NK-92 treated with Interleukin-12 subunit alpha and Interleukin-12 subunit beta, amount 100 ng/mL, for 24 hours (cell line): Measurements from ENCODE around the gene RAPGEF6.
"Not testable (repeated sequence)": the region's sequence is repeated elsewhere in the genome, so short reads cannot be mapped to it uniquely, and the experiment has no call there.

Experiments
- DNase-seq: peaks from one replicate; lab custom pipeline; 2025; lab: John Stamatoyannopoulos, UW

RAPGEF6 gene

GRCh38 chr5:131608597-131608996 lies 26.4 kb downstream of the RAPGEF6 start:
- no peak for DNase-seq

DNA sequence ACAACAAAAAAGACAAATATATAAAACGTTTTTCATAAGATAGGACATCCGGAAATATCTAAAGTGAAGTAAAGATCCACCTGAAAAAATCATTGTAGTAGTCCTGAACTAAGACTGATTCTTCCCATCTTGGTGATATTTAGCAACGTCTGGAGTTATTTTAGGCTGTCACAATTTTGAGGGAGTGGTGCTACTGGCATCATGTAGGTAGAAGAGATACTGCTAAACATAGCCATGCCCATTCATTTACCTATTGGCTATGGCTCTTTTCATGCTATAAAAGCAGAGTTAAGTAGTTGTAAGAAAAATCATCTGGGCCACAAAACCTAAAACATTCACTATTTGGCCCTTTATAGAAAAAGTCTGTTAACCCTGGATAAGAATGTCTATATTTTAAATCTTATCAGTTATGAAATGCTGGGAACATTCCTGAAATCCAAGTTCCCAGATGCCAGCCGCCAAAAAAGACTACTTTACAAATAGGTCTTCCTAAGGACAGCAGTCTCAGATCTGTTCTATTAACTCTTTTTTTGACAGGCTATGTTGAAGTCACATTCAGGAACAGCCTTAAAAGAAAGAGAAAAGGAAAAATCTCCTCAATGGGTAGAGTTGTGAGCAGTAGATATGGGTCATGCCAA lies 27.0 kb downstream of the RAPGEF6 start:
- DNase-seq: no peak

DNA sequence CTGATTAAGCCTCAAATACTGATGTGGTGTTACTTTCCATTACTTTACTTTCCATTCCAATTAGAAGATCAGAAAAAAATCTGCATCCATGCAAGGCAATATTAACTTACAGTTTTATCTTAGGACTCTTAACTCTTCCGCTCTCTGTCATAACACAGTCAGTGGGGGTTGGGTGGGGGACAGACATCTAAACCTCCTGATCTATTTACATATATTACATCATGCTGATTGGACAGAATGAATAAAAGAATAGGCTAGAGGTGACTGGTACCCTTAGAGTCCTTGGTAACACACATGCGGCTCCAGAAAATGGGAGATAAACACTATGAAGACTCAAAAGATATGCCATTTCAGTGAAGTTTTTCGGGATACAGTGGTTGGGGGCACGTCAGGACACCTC lies 27.6 kb downstream of the RAPGEF6 start:
- DNase-seq: no peak

DNA sequence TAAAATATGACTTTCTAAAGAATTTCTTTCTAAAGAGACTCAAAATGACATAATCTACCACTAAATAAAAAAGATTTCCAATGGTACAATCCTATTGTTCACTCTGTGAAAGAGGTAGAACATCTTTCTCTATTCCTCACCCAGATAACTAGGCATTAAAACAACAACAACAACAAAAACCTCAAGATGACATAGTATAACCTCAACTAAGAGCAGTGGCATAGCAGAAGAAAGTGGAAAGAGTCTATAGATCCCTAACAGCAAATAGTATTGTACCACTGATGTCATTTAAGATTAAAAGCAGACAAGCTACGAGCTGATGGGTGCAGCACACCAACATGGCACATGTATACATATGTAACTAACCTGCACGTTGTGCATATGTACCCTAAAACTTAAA lies 29.9 kb downstream of the RAPGEF6 start:
- DNase-seq: no peak

DNA sequence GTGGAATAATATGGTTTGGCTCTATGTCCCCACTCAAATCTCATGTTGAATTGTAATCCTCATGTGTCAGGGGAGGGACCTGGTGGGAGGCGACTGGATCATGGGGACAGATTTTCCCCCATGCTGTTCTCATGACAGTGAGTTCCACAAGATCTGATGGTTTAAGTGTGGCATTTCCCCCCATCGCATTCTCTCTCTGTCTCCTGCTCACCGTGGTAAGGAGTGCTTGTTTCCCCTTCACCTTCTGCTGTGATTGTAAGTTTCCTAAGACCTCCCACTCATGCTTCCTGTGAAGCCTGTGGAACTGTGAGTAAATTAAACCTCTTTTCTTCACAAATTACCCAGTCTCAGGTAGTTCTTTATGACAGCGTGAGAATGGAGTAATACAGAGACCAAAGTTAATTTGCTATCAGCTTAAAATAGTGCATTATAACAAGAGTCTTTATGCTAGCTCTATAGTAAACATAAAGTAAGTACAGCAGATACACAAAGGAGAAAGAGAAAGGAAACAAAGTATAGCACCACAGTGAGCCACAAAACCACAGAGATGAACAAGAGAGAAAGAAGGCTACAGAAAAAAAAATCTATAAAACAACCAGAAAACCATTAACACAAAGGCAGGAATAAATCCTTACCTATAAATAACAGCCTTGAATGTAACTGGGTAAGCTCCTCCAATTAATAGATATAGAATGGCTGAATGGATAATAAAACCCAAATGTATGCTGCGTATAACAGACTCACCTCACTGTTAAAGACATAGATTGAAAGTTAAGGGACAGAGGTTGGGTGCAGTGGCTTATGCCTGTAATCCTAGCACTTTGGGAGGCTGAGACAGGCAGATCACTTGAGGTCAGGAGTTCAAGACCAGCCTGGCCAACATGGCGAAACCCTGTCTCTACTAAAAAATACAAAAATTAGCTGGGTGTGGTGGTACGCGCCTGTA lies 39.7 kb downstream of the RAPGEF6 start:
- no peak for DNase-seq

DNA sequence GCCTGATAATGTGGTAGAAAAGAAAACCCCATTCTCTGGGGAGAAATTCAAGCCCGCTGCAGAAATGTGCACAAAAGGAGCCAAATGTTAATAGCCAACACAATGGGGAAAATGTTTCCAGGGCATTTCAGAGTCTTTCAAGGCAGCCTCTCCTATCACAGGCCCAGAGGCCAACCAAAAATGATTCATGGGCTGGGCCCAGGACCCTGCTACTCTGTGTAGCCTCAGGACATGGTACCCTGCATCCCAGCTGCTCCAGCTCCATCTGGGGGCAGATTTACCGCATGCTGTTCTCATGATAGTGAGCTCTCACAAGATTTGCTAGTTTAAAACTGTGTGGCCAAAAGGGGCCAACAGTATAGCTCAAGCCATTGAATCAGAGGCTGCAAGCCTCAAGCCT lies 41.1 kb downstream of the RAPGEF6 start:
- no peak for DNase-seq

GRCh38 chr5:131593436-131593835 lies 41.6 kb downstream of the RAPGEF6 start:
- not testable (repeated sequence) for DNase-seq

GRCh38 chr5:131589510-131590348 lies 45.3 kb downstream of the RAPGEF6 start:
- DNase-seq: no peak

DNA sequence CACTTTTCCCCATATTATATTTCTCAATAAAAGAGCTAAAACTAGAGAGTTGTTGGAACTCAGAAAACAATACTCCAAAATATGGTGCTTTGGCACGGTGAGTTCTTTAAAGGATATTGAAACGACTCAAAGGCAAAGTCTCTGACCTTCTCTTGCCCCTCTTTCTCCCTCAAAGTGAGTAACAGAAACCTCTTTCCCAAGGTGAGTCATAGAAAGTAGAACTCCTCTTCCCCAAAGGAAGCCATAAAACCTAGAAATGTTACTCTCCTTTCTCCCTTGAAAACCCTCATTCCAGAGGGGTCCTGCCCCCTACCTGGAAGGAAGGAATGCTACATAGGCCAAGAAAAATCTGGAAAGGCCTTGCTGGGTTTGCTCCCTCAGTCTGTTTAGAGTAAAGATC lies 47.5 kb downstream of the RAPGEF6 start:
- no peak for DNase-seq

DNA sequence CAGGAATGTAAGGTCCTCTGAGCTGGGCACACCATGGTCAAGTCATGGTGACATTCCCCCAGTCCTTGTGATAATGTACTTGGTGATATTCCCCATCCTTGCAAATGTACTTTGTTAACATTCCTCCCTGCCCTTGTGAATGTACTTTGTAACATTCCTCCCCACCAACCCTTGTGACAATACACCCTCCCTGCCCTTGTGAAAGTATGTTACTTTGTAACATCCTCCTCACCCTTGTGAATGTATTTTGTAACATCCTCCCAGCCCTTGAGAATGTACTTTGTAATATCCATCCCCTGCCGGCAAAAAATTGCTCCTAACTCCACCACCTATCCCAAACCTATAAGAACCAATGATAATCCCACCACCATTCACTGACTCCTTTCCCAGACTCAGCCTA lies 53.3 kb downstream of the RAPGEF6 start:
- DNase-seq: no peak

DNA sequence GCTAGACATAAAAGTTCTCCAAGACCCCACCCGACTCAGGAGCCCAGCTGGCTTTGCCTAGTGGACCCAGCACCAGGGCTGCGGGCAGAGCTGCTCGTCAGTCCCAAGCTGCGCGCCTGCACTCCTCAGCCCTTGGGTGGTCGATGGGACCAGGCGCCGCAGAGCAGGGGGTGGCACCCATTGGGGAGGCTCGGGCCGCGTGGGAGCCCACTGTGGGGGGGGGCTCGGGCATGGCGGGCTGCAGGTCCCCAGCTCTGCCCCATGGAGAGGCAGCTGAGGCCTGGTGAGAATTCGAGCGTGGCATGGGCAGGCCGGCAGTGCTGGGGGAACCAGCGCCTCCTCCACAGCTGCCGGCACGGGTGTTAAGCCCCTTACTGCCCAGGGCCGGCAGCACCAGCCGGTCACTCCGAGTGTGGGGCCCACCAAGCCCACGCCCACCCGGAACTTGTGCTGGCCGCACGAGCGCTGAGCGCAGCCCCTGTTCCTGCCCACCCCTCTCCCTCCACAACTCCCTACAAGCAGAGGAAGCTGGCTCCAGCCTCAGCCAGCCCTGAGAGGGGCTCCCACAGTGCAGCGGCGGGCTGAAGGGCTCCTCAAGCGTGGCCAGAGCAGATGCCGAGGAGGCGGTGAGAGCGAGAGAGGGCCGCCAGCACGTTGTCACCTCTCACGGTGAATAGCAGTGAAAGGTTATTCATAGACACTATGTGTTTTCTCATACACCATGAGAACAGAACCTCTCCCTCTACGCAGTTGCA lies 54.9 kb downstream of the RAPGEF6 start:
- DNase-seq: no peak

- DNase-seq: no peak
These were observed 59.3 kb downstream of the RAPGEF6 start for GRCh38 chr5:131575660-131576227.

DNA sequence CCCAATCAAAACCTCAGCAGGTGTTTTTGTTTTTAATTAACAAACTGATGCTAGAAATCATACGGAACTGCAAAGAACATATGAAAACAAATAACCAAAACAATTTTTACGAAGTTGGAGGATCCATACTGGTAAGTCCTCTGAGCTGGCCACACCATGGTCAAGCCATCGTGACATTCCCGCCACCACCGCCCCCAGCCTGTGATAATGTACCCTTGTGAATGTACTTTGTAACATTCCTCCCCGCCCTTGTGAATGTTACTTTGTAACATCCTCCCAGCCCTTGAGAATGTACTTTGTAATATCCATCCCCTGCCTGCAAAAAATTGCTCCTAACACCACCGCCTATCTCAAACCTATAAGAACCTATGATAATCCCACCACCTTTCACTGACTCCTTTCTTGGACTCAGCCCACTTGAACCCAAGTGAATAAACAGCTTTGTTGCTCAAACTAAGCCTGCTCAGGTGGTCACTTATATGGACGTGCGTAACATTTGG lies 63.3 kb downstream of the RAPGEF6 start:
- DNase-seq: no peak

DNA sequence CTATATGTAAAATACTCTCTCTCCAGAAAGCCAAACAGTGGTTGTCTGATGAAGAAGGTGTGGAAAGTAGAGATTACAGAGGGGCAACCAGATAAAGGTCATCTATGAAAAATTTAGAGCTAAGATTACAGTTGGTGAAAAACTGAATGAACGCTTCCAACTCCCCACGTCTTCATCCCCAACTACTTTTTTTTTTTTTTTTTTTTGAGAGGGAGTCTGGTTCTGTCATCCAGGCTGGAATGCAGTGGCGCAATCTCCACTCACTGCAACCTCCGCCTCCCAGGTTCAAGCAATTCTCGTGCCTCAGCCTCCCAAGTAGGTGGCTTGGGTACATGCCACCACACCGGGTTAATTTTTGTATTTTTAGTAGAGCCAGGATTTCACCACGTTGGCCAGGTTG lies 64.3 kb downstream of the RAPGEF6 start:
- no peak for DNase-seq

DNA sequence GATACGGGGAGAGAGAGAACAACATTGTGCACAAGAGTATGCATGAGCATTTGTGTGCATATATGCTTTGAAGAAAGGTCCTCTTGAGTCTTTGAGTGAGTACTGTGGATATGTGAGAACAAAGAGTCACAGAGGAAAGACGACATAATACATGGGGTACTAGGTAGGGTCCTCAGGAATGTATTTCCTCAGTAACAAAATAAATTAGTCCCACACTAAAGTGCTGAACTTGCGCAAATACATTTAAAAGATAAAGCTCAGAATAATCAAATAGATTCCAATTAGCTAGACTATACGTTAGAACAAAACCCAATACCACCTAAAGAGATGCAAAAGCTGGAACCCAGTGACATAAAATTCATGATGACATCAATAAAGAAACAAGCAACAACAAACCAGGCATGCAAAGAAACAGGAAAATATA lies 70.8 kb downstream of the RAPGEF6 start:
- no peak for DNase-seq

DNA sequence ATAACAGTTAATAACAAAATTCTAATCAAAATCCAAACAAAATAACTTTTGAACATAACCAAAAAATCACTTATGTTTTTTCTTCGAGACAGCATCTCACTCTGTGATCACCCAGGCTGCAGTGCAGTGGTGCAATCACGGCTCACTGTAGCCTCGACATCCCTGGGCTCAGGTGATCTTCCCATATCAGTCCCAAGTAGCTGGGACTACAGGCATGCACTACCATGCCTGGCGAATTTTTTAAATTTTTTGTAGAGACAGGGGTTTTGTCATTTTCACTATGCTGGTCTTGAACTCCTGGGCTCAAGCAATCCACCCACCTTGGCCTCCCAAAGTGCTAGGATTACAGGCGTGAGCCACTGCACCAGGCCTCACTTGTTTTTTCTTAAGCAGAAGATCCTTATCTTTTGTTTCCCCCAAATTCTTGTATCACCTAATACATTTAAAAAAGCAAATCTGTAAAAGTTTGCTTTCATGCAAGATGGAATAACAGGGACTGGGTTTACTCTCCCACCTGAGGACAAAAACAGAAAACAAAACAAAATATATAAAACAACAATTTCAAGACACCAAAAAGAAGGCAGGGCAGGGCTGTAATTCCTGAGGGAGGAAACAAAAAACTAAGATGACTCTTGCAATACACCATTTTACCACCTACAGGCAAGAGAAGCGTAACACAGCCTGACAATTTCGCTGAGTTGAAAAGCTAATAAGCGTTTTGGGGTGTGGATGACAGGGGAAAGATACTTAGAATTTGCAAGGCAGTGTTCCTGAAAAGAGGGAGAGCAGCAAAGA lies 71.4 kb downstream of the RAPGEF6 start:
- DNase-seq: no peak

DNA sequence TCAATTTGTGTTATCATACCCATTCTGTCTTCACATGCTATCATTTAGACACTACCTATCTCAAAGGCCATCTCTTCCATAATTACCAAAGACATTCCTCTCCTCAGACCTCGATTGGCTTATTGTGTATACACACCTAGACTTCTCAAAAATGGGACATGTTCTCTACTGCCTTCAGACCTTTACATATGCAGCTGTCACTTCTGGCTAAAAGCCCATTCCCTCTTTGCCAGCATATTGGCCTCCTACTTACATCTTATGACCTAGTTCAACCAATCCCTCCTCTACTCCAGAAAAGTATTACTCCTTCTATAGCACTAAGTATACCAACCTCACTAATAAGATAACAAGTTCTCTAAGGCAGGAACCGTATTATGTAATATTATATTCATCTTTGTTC lies 84.4 kb downstream of the RAPGEF6 start:
- no peak for DNase-seq

DNA sequence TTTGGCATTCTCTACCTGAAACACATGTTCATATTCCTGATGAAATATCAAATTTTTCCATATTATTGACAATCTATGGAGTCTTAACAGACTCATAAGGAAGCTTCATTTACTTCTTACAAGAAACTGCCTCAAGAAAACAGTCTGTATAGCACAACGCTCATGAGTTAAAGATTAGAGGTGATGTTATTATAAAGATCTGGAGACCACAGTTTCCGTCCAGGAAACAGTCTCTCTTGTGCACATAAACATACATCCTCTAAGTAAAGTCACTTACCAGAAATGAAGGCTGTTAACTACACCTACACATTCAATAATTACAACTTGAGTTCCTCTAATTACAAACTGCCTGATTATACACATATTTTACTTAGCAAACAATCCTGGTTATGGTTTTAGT lies 86.9 kb downstream of the RAPGEF6 start:
- DNase-seq: no peak

GRCh38 chr5:131545845-131546244 lies 89.2 kb downstream of the RAPGEF6 start:
- no peak for DNase-seq

DNA sequence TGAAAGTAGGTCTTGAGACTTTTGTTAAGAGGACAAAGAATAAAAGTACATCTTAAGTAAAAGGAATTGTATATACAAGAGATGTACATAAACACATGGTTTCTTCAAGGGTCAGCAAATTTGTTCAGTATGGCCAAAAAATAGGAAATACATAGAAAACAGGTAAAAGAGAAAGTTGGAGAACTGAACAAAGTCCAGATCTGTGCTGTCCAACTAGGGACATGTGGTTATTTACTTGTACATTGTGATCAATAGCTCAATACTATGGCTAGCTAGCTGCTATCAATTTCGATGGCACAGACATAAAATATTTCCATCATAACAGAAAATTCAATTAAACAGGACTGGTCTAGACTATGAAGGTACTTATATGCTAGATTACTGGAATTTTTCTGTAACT lies 92.3 kb downstream of the RAPGEF6 start:
- no peak for DNase-seq
